CD4-positive, alpha-beta T cell treated with Interleukin-12 subunit alpha and Interleukin-12 subunit beta, for 1 hour (primary cell): ENCODE results near the gene SIN3B.
"Not testable (repeated sequence)": the region's sequence is repeated elsewhere in the genome, so short reads cannot be mapped to it uniquely, and the experiment has no call there.

ENCODE experiments used
- DNase-seq: peaks from one replicate; pipeline ENCODE4 v3.0.0-alpha.2; 2020

Gene SIN3B

GRCh38 chr19:16868423-16869130 lies 39.4 kb downstream of the SIN3B start:
- no peak for DNase-seq

GRCh38 chr19:16869331-16869972 lies 40.3 kb downstream of the SIN3B start:
- DNase-seq: no peak

- no peak for DNase-seq
These were observed 42.7 kb downstream of the SIN3B start for GRCh38 chr19:16871871-16872270.

GRCh38 chr19:16872728-16873127 lies 43.5 kb downstream of the SIN3B start:
- no peak for DNase-seq

- DNase-seq: no peak
These were observed 44.4 kb downstream of the SIN3B start for GRCh38 chr19:16873594-16873993.

- DNase-seq: no peak
These were observed 45.2 kb downstream of the SIN3B start for GRCh38 chr19:16874250-16874977.

GRCh38 chr19:16874978-16875299 lies 45.7 kb downstream of the SIN3B start:
- not testable (repeated sequence) for DNase-seq

- no peak for DNase-seq
These were observed 46.7 kb downstream of the SIN3B start for GRCh38 chr19:16875584-16876555.

GRCh38 chr19:16876904-16877361 lies 47.7 kb downstream of the SIN3B start:
- no peak for DNase-seq

GRCh38 chr19:16877581-16877980 lies 48.4 kb downstream of the SIN3B start:
- DNase-seq: no peak

- DNase-seq: no peak
These were observed 49.2 kb downstream of the SIN3B start for GRCh38 chr19:16878181-16878965.

- no peak for DNase-seq
These were observed 51.8 kb downstream of the SIN3B start for GRCh38 chr19:16880884-16881554.

GRCh38 chr19:16882146-16882545 lies 52.9 kb downstream of the SIN3B start:
- no peak for DNase-seq

- no peak for DNase-seq
These were observed 54.3 kb downstream of the SIN3B start for GRCh38 chr19:16883522-16883921.

- DNase-seq: no peak
These were observed 56.0 kb downstream of the SIN3B start for GRCh38 chr19:16885166-16885565.

- DNase-seq: no peak
These were observed 57.2 kb downstream of the SIN3B start for GRCh38 chr19:16886305-16886880.

GRCh38 chr19:16887353-16888265 lies 58.4 kb downstream of the SIN3B start:
- DNase-seq: no peak

- DNase-seq: no peak
These were observed 59.6 kb downstream of the SIN3B start, which contains the start of gene F2RL3 for GRCh38 chr19:16888629-16889365. TSS of gene F2RL3 (plus strand) at chr19:16888999. CDS start at chr19:16889190, 191 bp downstream.

GRCh38 chr19:16889366-16889882 lies 60.2 kb downstream of the SIN3B start:
- no peak for DNase-seq
